Osteocyte (in vitro differentiated cells): ENCODE results near the gene PPM1H. TPM values are rescaled to one million over a fixed set of nuclear protein-coding genes. Genes with fewer than 3 reads are reported as not detected.

Experiments used
- DNase-seq: peaks from one replicate; pipeline ENCODE4 v3.0.0; 2021; ENCODE audit warnings: mixed read lengths; ENCODE audit not compliant: unreplicated experiment; ENCODE audit errors: extremely low spot score
- H3K27ac Mint-ChIP-seq: one replicate; pipeline ENCODE4 v1.8.0; 2021; ENCODE audit warnings: mild to moderate bottlenecking, mixed read lengths; ENCODE audit not compliant: unreplicated experiment
- H3K27me3 Mint-ChIP-seq: one replicate; pipeline ENCODE4 v1.8.0; 2021; ENCODE audit warnings: mixed read lengths; ENCODE audit not compliant: unreplicated experiment
- H3K36me3 Mint-ChIP-seq: one replicate; pipeline ENCODE4 v1.8.0; 2021; ENCODE audit warnings: mixed read lengths; ENCODE audit not compliant: unreplicated experiment
- H3K4me1 Mint-ChIP-seq: one replicate; pipeline ENCODE4 v1.8.0; 2021; ENCODE audit warnings: mixed read lengths; ENCODE audit not compliant: unreplicated experiment
- H3K4me3 Mint-ChIP-seq: one replicate; pipeline ENCODE4 v1.8.0; 2021; ENCODE audit warnings: mild to moderate bottlenecking, moderate library complexity, mixed read lengths; ENCODE audit not compliant: unreplicated experiment
- H3K9me3 Mint-ChIP-seq: one replicate; pipeline ENCODE4 v1.8.0; 2021; ENCODE audit warnings: mixed read lengths; ENCODE audit not compliant: unreplicated experiment
- total RNA-seq: library from RNA; stranded (reverse); gene quantifications from 2 replicates; pipeline ENCODE4 v1.2.1, GENCODE V29; 2021
- TF ChIP-seq, protein P1 (sequence below): fragments of 200-600 bp; sonication (generic); IDR thresholded peaks from 2 replicates; pipeline ENCODE4 v1.5.0; 2021; ENCODE audit warnings: antibody characterized with exemption, mild to moderate bottlenecking, moderate library complexity

Gene PPM1H
- total RNA-seq, 1 donor from 2014 or later, result 60.8 TPM

DNA sequence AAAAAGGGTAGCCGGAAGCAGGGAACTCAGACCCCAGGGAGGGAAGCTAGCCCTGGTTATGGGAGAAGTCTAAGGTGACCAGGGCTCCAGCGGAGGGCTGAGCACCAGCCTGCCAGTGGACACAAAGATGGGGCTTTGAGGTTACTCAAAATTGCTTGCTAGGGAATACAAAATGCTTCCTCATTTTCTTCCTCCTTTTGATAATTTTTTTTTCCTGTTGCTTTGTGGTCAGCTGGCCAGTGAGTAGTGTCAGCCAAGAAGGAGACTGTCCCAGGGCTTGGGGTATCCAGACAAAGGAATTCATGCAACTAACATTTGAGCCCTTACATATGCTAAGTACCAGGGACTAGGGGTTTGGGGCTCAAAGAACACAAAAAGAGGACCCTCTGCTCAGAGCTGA is 206.2 kb downstream of the PPM1H start:
- Mint-ChIP-seq H3K27me3 (no peaks in the 10 kb centered on the region), H3K4me1 (peaks cover 88% of the 10 kb centered on the region), H3K36me3 (peaks cover 8% of the 10 kb centered on the region), H3K4me3 (no peak overlapping the region), H3K9me3 (no peaks in the 10 kb centered on the region), H3K27ac (peak overlapping the region; percentile 98)
- TF ChIP-seq, protein P1, sequence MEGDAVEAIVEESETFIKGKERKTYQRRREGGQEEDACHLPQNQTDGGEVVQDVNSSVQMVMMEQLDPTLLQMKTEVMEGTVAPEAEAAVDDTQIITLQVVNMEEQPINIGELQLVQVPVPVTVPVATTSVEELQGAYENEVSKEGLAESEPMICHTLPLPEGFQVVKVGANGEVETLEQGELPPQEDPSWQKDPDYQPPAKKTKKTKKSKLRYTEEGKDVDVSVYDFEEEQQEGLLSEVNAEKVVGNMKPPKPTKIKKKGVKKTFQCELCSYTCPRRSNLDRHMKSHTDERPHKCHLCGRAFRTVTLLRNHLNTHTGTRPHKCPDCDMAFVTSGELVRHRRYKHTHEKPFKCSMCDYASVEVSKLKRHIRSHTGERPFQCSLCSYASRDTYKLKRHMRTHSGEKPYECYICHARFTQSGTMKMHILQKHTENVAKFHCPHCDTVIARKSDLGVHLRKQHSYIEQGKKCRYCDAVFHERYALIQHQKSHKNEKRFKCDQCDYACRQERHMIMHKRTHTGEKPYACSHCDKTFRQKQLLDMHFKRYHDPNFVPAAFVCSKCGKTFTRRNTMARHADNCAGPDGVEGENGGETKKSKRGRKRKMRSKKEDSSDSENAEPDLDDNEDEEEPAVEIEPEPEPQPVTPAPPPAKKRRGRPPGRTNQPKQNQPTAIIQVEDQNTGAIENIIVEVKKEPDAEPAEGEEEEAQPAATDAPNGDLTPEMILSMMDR, result no peak
- no peak for DNase-seq

DNA sequence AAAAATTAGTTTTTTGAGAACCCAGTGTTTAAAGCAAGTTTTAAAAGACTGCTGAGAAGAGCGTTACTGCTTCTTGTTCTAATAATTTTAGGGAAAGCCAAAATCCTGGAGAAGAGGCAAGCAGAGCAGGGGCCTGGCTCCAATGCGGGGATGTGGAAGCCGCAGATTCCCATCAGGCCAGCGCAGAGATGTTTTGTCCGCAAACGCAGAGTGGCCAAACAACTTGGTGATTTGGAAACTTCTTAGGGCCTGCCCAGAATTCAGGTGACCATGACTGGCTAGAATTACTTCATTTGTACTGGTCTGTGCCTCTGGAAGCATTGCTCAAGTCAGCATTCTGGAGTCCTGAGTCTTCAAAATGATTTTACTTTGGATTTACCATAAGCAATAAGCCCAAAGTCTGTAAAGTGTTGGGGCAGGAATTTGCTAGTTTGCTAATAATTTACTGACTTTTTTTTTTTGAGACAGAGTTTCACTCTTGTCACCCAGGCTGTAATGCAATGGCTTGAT is 208.4 kb downstream of the PPM1H start:
- no peak overlapping the region for H3K27ac Mint-ChIP-seq
- H3K36me3 Mint-ChIP-seq, result peaks cover 8% of the 10 kb centered on the region
- peaks cover 84% of the 10 kb centered on the region for H3K4me1 Mint-ChIP-seq
- H3K27me3 Mint-ChIP-seq, result no peaks in the 10 kb centered on the region
- no peaks in the 10 kb centered on the region for H3K9me3 Mint-ChIP-seq
- DNase-seq, result no peak
- TF ChIP-seq, protein P1, result no peak
- no peak overlapping the region for H3K4me3 Mint-ChIP-seq

DNA sequence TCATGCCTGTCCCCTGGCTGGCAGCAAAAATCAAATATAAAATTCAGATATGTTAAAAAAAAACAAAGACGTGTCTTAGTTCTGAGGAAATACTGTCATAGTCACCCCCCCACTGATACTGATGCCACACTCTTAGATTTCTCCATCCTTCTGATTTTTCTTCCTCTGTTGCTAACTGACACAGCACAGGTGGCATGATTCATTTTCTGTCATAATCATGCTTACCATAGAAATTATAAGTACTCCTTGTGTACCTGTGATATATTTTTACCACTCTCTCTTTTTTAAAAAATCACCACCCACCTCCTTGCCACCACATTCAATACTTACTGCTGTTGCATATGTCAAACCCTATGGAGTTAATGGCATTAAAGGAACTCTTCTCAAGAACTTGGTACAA is 209.2 kb downstream of the PPM1H start:
- H3K4me3 Mint-ChIP-seq, result no peak overlapping the region
- no peaks in the 10 kb centered on the region for H3K27me3 Mint-ChIP-seq
- TF ChIP-seq, protein P1, result no peak
- no peaks in the 10 kb centered on the region for H3K9me3 Mint-ChIP-seq
- peaks cover 83% of the 10 kb centered on the region for H3K4me1 Mint-ChIP-seq
- peak overlapping the region; percentile 91 for H3K27ac Mint-ChIP-seq
- DNase-seq, result no peak
- peaks cover 12% of the 10 kb centered on the region for H3K36me3 Mint-ChIP-seq

DNA sequence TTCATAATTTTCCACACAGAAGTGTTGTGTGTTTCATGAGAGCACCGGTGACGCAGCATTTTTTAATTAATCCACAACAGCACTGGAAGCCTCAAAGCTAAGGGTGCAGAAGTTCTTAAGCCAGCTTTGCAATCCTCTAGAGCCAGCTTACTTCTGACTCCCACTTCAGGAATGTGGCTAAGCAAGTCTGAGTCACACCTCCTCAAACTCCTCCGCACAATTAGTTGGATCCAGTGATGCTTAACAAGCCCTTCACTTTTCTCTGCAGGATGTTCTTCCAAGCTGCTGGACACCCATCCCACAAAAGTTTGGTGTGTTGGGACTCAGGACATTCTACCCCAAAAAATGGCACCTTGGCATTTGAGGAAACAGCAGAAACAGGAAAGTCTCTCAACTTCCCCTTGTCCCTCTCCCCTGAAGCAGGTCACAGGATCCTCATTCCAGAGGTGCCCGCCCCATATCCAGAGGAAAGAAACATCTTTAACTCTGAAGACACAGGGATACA is 210.0 kb downstream of the PPM1H start:
- TF ChIP-seq, protein P1, result no peak
- Mint-ChIP-seq H3K27me3 (no peaks in the 10 kb centered on the region), H3K36me3 (peaks cover 15% of the 10 kb centered on the region), H3K27ac (peak overlapping the region; percentile 91), H3K9me3 (no peaks in the 10 kb centered on the region), H3K4me1 (peaks cover 83% of the 10 kb centered on the region), H3K4me3 (no peak overlapping the region)
- DNase-seq, result no peak

DNA sequence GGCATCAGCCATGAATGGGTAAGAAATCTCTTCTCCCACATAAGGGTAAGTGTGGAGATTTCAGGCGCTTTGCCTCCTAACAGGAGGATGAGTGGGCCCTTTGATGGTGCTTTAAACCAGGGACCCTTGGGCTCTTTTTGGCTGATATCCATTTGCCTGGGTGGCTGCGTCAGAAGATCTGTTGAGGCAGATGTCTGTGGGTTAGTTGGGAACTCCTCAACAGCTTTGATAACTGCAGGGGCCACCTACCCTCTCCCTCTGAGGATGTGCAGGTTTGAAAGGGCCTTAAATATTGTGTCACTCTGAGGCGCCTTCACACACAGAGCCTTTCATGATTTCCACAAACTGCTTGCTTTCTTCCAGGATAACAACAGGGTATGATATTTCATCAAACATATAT is 210.7 kb downstream of the PPM1H start:
- no peak for DNase-seq
- peaks cover 76% of the 10 kb centered on the region for H3K4me1 Mint-ChIP-seq
- no peak overlapping the region for H3K4me3 Mint-ChIP-seq
- H3K36me3 Mint-ChIP-seq, result peaks cover 22% of the 10 kb centered on the region
- TF ChIP-seq, protein P1, result no peak
- H3K9me3 Mint-ChIP-seq, result no peaks in the 10 kb centered on the region
- H3K27ac Mint-ChIP-seq, result peak overlapping the region; percentile 91
- H3K27me3 Mint-ChIP-seq, result no peaks in the 10 kb centered on the region
